ENCODE measurements around the gene CMKLR1.

Gene CMKLR1, protein sequence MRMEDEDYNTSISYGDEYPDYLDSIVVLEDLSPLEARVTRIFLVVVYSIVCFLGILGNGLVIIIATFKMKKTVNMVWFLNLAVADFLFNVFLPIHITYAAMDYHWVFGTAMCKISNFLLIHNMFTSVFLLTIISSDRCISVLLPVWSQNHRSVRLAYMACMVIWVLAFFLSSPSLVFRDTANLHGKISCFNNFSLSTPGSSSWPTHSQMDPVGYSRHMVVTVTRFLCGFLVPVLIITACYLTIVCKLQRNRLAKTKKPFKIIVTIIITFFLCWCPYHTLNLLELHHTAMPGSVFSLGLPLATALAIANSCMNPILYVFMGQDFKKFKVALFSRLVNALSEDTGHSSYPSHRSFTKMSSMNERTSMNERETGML

DNA sequence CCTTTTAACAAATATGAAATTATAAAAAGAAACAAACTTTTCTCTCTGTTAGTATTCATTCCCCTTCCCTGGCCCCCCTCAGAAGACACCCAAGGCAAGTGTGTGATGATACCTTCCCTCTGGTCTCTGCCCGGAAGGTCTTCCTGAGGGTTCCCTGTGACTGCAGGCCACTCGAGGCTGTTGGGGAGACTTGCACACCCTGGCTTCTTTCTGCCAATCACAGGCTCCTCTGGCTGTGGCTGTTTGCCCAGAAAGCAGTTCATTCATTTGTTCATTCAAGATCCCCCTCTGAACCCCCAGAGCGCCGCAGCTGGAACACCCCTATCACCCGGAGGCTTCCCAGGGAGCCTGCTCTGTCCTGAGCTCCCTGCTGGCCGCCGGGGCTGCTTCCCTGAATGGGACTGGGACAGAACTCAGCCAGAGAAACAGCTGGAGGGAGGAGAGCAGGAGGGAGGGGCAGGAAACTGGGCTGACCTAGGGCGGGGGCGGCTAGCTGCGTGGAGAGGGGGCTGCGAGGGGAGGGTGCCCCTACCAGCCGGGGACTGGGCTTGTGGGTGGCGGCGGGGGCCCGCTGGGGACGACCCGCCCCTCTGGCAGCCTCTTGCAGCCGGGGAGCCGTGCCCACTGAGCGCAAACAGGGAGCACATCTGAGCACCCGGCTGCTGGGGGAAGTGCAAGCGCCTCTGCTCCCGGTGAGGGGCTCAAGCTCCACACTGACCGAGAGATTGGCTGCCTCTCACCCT lies at the start of gene CMKLR1:
Gene CMKLR1, minus strand, starts transcription at position 397 of the 743 bp plus-strand sequence. CDS start 45,720 bp downstream, outside the sequence.
- DNase-seq: no peak

DNA sequence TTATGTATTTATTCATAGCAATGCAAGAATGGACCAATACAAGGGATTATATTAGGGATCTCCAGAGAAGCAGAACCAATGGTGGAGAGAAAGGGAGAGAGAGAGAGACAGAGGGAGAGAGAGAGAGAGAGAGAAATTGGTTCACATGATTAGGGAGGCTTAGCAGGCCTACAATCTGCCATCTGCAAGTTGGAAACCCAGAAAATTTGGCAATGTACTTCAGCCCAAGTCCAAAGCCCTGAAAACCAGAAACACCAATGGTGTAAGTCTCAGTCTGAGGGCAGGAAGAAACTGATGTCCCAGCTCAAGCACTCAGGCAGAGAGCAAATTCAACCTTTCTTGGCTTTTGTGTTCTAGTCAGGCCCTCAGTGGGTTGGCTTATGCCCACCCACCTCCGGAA lies 48.7 kb upstream of the CMKLR1 start:
- no peak for DNase-seq

DNA sequence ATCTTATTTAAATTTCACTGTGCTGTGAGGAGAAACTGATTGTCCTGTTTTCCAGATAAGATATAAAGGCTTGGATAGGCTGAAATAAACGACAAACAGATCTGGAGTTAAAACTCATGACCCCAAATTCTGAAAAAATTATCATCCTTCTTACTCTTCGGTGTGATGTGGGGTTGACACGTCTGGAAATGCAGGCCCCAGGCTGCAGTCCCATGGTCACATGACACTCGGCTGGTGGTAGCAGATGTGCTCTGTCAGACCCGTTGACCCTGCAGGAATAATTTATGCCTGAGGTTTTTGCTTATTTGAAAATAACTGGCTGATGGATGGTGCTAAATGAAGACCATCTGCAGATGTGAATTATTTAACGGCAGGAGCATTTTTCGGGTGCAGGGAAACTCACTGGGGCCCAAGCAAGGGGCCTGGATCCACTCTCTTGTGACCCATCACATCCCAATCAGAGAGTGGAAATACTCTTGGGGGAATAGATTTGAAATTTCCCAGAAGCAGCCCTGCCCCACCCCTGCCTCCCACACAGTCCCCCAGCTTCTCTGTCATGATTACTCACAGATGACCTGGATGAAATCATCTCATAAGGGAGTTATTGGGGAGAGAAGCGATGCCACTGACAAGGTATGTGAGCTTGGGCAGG lies 47.7 kb upstream of the CMKLR1 start:
- no peak for DNase-seq

DNA sequence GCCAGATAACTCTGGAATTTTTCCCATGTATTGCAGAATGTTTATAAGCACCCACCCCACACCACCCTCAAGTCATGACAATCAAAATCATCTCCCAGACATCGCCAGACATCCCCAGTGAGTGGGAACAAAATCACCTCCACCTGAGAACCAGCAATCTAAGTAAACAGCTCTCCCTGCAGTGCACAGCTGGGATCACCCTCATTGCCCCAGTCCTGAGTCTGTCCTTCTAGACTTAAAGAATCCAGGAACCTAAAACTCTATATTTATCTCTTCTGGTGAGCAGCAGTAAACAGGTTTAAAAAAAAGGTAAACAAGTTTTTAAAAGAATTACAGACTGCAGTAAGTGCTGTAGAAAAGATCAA lies 43.3 kb upstream of the CMKLR1 start:
- no peak for DNase-seq

DNA sequence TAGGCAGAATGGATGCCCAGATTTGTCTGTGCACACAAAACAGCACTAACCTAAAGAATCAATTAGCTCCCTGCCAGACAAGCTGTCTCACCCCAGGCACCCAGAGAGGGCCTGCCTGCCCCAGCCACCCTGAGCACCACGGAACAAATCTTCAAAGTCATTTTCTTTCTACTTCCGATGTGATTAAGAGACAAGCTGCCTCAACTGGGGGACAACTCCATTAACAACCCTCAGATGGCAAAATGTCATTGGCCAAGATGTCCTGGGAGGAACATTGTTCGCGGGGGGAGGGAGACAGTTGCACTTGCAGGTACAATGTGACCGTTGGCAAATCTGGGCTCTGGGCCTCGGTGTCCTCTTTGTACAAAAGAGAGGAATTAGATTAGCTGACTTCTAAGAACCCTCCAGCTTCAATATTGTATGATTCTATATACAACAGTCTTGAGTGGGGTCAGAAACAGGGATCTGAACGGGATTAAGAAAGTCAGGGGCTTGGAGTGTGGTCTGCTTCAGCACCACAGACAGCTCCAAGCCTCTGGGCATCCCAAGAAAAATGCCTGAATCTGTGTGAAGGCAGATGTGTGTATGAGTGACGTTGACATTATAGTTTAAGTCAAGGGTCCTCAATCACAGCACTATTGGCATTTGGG lies 42.8 kb upstream of the CMKLR1 start:
- DNase-seq: no peak

DNA sequence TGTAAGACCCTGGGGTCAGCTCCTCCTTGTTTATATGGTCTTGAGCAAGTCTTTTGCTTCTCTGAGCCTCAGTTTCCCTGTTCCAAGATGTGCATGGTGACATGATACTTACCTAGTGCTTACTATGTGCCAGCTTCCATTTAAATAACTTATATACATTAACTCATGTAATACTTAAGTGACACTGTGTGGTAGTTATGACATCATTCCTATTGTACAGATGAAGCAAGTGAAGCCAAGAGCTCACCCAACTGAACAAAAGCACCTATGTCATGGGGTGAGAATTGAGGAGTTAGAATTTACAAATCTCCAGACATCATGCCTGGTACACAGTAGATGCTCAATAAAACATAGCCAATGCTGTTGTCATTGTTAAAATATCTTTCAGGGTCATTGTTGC lies 41.3 kb upstream of the CMKLR1 start:
- DNase-seq: no peak

DNA sequence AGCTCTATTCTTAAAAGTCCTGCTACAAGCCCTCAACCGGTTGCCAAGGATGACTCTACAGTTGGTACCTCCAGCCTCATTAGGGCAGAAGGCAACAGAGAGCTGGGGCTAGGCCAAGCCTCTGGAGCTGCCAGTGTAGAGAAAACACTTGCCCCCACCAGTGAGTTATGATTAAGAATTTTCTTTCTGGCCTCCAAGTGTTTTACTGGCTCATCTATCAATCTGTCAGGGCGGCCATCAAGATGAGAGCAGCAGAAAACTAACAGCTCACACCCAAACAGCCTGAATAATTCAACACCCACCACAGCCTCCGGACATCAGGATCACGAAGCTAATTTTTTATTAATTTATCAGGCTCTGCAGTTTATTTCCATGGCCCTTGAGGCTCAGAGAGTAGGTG lies 40.7 kb upstream of the CMKLR1 start:
- DNase-seq: peak; percentile 16

DNA sequence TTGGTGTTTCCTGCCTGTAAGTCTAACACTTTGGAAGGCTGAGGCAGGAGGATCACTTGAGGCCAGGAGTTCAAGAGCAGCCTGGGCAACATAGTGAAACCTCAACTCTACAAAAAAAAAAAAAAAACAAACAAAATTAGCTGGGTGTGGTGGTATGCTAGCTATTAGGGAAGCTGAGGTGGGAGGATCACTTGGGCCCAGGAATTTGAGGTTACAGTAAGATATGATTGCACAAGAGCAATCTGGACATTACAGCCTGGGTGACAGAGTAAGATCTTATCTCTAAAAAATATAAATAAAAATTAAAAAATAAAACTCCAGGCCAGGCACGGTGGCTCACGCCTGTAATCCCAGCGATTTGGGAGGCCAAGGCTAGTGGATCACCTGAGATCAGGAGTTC lies 39.8 kb upstream of the CMKLR1 start:
- no peak for DNase-seq

DNA sequence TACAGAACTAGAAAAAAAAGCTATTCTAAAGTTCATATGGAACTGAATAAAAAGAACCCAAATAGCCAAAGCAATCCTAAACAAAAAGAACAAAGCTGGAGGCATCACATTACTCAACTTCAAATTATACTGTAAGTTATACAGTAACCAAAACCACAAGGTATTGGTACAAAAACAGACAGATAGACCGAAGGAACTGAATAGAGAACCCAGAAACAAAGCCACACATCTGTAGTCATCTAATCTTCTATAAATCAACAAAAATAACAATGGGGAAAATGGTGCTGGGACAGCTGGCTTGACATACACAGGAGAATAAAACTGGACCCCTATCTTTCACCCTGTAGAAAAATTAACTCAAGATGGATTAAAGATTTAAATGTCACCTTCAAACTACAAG lies 38.1 kb upstream of the CMKLR1 start:
- no peak for DNase-seq

DNA sequence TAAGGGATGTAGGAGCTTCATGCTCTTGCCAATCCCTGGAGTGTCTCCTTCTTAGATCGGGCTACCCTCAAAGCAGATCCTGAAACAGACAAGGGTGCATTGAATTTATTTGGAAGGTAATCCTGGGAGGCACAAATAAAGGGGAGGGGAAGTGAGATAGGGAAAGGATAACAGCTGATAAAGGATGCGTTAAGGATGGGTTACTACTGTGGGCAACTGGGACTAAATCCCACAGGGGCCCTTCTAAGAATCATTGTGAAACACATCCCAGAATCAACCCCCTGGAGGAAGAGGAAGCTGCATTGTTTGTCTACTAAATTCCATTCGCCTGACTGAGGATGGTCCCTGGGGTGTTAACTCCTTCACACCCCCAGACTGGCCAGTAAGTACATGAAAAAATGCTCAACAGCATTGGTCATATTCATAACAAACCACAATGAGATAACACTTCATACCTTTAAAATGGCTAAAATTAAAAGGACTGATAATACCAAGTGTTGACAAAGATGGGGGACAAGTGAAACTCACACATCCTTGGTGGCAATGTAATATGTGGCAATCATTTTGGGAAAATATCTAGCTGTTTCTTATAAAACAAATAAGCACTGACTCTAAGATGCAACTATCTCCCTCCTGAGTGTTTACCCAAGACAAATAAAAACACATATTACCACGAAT lies 37.0 kb upstream of the CMKLR1 start:
- no peak for DNase-seq

DNA sequence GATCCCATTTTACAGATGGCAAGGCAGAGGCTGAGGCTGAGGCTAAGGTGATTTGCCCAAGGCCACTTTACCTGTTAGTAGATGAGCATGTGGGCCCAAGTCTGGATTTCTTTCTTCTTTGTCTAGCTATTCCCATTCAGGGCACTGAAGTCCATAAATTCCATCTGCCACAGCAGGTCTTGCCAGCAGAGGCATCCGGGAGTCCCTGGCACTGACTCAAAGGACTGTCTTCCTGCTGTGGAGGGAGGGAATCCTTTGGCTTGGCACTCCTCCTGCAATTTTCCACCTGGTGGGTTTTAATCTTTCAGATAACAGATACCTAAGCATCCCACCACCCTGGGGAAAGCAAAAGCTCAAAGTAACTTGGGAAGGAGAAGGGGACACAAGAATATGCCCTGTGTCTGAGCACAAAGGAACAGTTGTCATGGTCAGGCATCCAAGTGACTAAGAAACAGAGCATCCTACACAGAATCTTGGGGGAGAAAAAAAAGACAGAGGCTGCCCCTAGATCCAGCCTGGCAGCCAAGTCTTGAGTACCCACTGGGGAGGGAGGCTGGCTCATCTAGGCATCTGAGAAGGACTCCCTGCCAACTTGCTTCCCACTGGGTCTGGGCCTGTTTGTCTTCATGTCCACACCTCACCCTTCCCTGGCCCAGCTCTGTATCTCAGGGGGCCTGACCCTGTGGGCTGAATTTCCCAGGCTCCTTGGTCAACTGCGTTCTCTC lies 35.6 kb upstream of the CMKLR1 start:
- DNase-seq: peak; percentile 76

DNA sequence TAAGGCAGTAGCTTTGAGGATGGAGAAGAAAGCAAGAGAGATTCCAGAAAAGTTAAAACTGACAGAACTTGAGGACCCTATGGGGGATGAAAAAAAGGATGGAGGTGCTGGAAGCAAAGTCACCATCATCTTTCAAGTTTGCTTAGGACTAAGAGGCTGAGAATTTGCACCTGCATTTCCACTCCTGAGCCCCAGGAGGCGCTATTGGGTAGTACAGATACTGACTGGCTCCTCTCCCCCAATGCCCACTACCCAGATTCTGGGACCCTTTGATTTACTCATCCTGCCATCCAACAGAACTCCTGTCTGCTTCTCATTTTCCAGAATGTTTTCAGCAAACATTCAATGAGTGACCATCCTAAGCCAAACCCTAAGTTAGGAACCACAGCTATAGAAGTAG lies 34.0 kb upstream of the CMKLR1 start:
- no peak for DNase-seq

DNA sequence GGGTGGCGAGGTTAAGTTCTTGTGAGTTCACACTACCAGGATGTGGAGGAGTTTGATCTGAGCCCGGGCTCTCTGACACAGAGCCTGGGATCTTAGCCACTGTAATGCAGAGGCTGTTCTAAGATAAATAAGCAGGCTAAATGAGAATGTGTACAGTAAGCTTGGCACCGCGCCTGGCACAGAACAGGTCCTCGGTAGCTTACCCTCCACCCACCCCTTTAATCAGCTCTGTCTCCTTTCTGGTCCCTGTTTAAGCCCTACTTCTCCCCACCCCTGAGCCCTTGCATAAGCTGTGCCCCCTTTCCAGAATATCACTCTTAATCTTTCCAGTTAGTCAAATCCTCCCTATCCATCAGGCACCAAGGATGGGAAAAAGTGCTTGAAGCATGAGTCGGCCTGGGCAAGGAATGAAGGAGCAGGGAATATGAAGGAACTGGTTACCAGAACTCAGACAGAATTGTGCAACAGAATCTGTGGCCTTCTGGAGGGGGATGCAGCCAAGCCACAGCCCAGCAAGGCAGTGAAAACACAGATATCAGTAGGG lies 32.8 kb upstream of the CMKLR1 start:
- peak; percentile 35 for DNase-seq

DNA sequence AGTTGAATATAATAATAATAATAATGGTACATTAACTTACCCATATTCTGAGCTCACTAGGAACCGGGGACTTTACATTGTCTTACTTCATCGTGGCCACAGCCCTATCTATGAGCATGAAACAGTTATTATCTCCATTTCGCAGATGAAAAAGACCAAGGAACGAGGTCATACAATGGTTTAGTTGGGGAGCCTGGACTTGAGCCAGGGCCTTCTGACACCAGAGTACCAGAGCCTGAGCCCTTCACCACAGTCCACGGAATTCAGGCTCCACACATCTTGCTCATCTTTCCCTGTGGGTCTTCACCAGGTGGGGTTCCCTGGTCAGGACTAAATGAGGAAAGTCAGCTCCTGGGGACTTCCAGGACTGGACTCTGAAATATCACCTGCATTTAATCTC lies 31.3 kb upstream of the CMKLR1 start:
- DNase-seq: no peak

DNA sequence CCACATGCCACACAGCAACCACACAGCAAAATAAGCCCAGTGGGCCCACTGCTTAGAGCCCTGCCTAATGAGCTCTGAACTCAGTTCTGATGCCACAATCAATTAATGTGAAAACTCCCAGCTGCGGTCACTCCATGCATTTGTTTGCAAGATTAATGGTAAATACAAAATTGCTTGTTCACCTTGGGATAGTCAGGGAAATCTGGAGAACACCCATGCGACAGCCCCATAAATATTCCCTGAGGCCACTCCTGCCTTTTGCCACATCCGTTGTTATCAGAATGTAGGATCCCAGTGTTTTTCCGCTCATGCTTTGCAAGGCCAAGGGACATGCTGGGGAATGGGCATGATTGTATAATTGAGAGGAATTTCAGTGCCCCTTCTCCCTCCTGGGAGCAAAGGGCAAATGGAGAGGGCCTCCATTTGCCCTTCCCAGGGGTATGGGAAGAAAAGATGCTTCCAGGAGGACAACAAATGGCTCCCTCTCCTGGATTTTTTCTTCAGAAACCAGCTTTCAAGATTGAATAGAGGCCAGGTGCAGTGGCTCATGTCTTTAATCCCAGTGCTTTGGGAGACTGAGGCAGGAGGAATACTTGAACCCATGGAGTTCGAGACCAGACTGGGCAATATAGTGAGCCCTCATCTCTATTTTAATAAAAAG lies 30.8 kb upstream of the CMKLR1 start:
- no peak for DNase-seq

DNA sequence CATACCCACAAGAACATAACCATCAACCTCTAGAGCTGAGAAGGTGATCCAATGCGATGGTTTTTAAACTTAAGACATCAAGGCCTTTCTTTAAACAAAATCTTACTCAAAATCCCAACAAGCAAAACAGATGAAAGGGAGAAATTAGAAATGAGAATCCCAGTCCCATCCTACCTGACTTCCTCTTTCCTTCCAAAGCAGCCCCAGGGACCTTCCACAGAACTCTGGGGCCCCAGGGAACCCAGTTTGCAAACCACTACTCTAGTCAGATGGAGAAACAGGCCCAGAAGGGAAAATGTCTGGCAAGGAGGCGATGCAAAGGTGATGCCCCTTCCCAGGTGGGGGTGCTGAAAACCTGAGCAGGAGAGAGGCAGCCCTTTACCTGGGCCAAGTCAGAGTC lies 29.0 kb upstream of the CMKLR1 start:
- DNase-seq: no peak

DNA sequence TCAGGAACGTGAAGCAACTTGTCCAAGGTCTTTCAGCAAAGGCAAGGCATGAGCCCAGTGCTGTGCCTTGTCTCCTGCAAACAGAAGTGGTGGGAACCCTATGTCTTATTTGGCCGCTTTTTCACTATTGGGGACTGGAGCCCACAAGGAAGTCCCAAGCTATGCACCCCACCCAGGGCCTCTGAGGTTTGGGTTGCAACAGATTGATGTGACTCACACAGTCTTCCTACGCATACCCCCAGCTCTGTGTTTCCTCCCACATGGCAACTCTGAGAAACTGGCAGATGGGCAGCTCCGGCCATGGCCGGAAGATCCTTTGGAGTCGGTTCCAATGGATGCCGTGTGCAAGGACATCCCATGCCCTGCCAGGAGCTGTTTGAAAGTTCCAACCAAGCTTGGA lies 28.3 kb upstream of the CMKLR1 start:
- DNase-seq: no peak

DNA sequence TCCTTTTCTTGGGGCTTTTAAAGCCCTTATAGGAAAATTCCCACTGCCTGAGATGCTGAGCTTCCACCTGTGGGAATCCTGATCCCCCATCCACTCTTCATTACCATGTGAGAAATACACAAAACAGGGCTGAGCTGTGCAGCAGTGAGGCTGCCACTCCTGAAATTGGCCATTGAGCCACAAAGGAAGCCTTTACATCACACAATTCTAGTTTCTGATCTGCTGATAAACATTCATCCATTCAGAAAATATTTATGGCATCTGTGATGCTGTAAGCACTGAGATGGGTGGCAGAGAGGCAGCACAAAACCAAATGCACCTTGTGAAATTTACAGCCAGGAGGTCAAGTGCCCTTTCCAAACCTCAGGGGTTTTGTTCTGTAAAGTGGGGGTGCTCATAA lies 26.2 kb upstream of the CMKLR1 start:
- no peak for DNase-seq

DNA sequence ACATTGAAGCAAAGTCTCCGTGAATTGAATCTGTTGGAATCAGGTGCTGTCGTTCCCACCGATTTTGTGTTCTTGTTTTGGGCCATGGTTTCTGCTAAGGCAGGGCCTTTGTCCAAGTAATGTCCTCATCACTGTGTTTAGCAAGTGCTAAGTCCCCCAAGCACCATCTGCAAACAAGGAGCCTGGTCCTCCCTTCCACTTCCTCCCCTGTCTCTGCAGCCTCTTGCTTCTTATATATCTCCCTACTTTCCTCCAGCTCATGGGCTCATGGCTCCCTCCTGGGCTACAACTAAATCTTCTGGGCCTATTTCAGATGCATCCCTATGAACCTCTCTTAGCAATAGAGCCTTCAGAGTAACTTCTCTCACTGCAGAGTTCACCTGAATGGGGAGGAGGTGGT lies 25.8 kb upstream of the CMKLR1 start:
- no peak for DNase-seq

DNA sequence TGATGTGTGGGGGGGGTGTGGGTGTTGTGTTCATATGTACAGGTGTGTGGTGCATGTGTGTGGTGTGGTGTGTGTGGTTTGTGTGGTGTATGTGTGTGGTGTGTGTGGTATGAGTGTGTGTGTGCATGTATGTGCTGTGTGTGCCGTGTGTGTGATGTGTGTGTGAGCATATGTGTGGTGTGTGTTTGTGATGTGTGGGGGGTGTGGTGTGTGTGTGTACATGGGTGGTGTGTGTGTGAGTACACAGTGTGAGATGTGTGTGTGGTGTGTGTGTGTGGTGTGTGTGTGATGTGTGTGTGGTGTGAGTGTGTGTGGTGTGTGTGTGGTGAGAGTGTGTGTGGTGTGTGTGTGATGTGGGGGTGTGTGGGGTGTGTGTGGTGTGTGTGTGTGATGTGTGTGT lies 24.5 kb upstream of the CMKLR1 start:
- no peak for DNase-seq

DNA sequence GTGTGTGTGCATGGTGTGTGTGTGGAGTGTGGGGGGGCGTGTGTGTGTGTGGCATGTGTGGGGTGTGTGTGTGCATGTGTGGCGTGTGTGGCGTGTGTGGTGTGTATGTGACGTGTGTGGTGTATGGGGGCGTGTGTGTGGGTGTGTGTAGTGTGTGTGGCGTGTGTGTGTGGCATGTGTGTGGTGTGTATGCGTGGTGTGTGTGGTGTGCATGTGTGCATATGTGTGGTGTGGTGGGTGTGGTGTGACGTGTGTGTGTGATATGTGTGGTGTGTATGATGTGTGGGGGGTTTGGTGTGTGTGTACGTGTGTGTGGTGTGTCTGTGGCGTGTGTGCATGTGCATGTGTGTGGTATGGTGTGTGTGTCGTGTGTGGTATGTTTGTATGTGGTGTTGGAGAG lies 24.1 kb upstream of the CMKLR1 start:
- DNase-seq: no peak

Data from NCI-H1694 (cell line).